NCI-H526 treated with DMSO at 0.1 percent for 48 hours (cell line): ENCODE results near the gene SLC6A1.
A peak's percentile ranks its signal among the peaks of the same experiment; 100 is the strongest.

Experiments used
- DNase-seq: peaks from one replicate; lab custom pipeline; 2025; lab: John Stamatoyannopoulos, UW

SLC6A1 gene

GRCh38 chr3:11019116-11019819 is 26.7 kb downstream of the SLC6A1 start:
- DNase-seq = no peak

GRCh38 chr3:11020764-11021163 is 28.2 kb downstream of the SLC6A1 start:
- no peak for DNase-seq

- DNase-seq = no peak
Observed at GRCh38 chr3:11021611-11022011, 29.1 kb downstream of the SLC6A1 start.

- no peak for DNase-seq
Observed at GRCh38 chr3:11022115-11022514, 29.6 kb downstream of the SLC6A1 start.

- DNase-seq = no peak
Observed at GRCh38 chr3:11024181-11024580, 31.6 kb downstream of the SLC6A1 start.

GRCh38 chr3:11029948-11030347 is 37.4 kb downstream of the SLC6A1 start:
- DNase-seq = no peak

- DNase-seq = no peak
Observed at GRCh38 chr3:11033871-11034270, 41.3 kb downstream of the SLC6A1 start.

- DNase-seq = no peak
Observed at GRCh38 chr3:11034309-11034985, 41.9 kb downstream of the SLC6A1 start.

- DNase-seq = no peak
Observed at GRCh38 chr3:11035757-11036505, 43.4 kb downstream of the SLC6A1 start.

GRCh38 chr3:11037241-11037873 is 44.8 kb downstream of the SLC6A1 start:
- DNase-seq = no peak

GRCh38 chr3:11037976-11038375 is 45.4 kb downstream of the SLC6A1 start:
- no peak for DNase-seq

GRCh38 chr3:11045536-11045935 is 53.0 kb downstream of the SLC6A1 start:
- no peak for DNase-seq

GRCh38 chr3:11047500-11047899 is 55.0 kb downstream of the SLC6A1 start:
- no peak for DNase-seq

GRCh38 chr3:11050666-11051323 is 58.2 kb downstream of the SLC6A1 start:
- DNase-seq = no peak

- DNase-seq = no peak
Observed at GRCh38 chr3:11053926-11054503, 61.5 kb downstream of the SLC6A1 start.

GRCh38 chr3:11054739-11055438 is 62.3 kb downstream of the SLC6A1 start:
- no peak for DNase-seq

- no peak for DNase-seq
Observed at GRCh38 chr3:11055496-11055895, 62.9 kb downstream of the SLC6A1 start.

- no peak for DNase-seq
Observed at GRCh38 chr3:11056531-11057050, 64.0 kb downstream of the SLC6A1 start.

GRCh38 chr3:11057655-11058054 is 65.1 kb downstream of the SLC6A1 start:
- DNase-seq = no peak

- DNase-seq = peak; percentile 30
Observed at GRCh38 chr3:11059090-11059798, 66.7 kb downstream of the SLC6A1 start.
